Islet of Langerhans (tissue), 1 donor: ENCODE data around the gene MED15.

ENCODE experiments used
- FAIRE-seq: peaks from one replicate; lab custom pipeline; 2011; peaks lifted over from hg19 to GRCh38; lab: Jason Lieb, UNC

MED15 gene

GRCh38 chr22:20553947-20554741 lies 46.7 kb downstream of the MED15 start:
- FAIRE-seq: no peak

GRCh38 chr22:20554824-20555223 lies 47.4 kb downstream of the MED15 start:
- no peak for FAIRE-seq

- FAIRE-seq: no peak
These were observed 51.1 kb downstream of the MED15 start for GRCh38 chr22:20558534-20558933.

- FAIRE-seq: no peak
These were observed 51.9 kb downstream of the MED15 start for GRCh38 chr22:20559174-20559760.

- FAIRE-seq: no peak
These were observed 53.3 kb downstream of the MED15 start for GRCh38 chr22:20560716-20561115.

- no peak for FAIRE-seq
These were observed 54.5 kb downstream of the MED15 start for GRCh38 chr22:20561882-20562281.

- no peak for FAIRE-seq
These were observed 55.4 kb downstream of the MED15 start for GRCh38 chr22:20562607-20563465.

- no peak for FAIRE-seq
These were observed 56.1 kb downstream of the MED15 start for GRCh38 chr22:20563466-20563906.

GRCh38 chr22:20563941-20564371 lies 56.5 kb downstream of the MED15 start:
- FAIRE-seq: no peak

- FAIRE-seq: no peak
These were observed 57.8 kb downstream of the MED15 start for GRCh38 chr22:20565079-20565734.

- FAIRE-seq: no peak
These were observed 58.4 kb downstream of the MED15 start for GRCh38 chr22:20565761-20566160.

- peak; percentile 69 for FAIRE-seq
These were observed 59.2 kb downstream of the MED15 start for GRCh38 chr22:20566420-20567260.

- no peak for FAIRE-seq
These were observed 60.0 kb downstream of the MED15 start for GRCh38 chr22:20567371-20567847.

- FAIRE-seq: no peak
These were observed 60.6 kb downstream of the MED15 start for GRCh38 chr22:20567993-20568417.

- FAIRE-seq: no peak
These were observed 61.2 kb downstream of the MED15 start for GRCh38 chr22:20568502-20569058.

- FAIRE-seq: no peak
These were observed 61.9 kb downstream of the MED15 start for GRCh38 chr22:20569059-20570058.

- FAIRE-seq: no peak
These were observed 63.7 kb downstream of the MED15 start for GRCh38 chr22:20571078-20571503.

- no peak for FAIRE-seq
These were observed 64.2 kb downstream of the MED15 start for GRCh38 chr22:20571531-20572007.

- FAIRE-seq: no peak
These were observed 64.9 kb downstream of the MED15 start for GRCh38 chr22:20572132-20572802.
